ENCODE measurements around the gene DLX5.

DLX5 gene

GRCh38 chr7:97018126-97018601 is 6.5 kb downstream of the DLX5 start:
- no peak for DNase-seq (ENCODE audit: low read depth)

GRCh38 chr7:97017192-97018125 is 7.2 kb downstream of the DLX5 start:
- no peak for DNase-seq (ENCODE audit: low read depth)

- DNase-seq (ENCODE audit: low read depth), result no peak
Observed at GRCh38 chr7:97016381-97017191, 8.0 kb downstream of the DLX5 start.

- no peak for DNase-seq (ENCODE audit: low read depth)
Observed at GRCh38 chr7:97015756-97016380, 8.8 kb downstream of the DLX5 start.

- DNase-seq (ENCODE audit: low read depth), result no peak
Observed at GRCh38 chr7:97015279-97015678, 9.4 kb downstream of the DLX5 start.

- no peak for DNase-seq (ENCODE audit: low read depth)
Observed at GRCh38 chr7:97014145-97014750, 10.4 kb downstream of the DLX5 start.

- DNase-seq (ENCODE audit: low read depth), result no peak
Observed at GRCh38 chr7:97013845-97014134, 10.8 kb downstream of the DLX5 start.

GRCh38 chr7:97013134-97013844 is 11.3 kb downstream of the DLX5 start:
- DNase-seq (ENCODE audit: low read depth), result no peak

- DNase-seq (ENCODE audit: low read depth), result no peak
Observed at GRCh38 chr7:97012365-97013133, 12.1 kb downstream of the DLX5 start.

- no peak for DNase-seq (ENCODE audit: low read depth)
Observed at GRCh38 chr7:97011536-97012364, 12.9 kb downstream of the DLX5 start.

- DNase-seq (ENCODE audit: low read depth), result no peak
Observed at GRCh38 chr7:97011104-97011503, 13.5 kb downstream of the DLX5 start.

- no peak for DNase-seq (ENCODE audit: low read depth)
Observed at GRCh38 chr7:97009753-97010732, 14.6 kb downstream of the DLX5 start.

- no peak for DNase-seq (ENCODE audit: low read depth)
Observed at GRCh38 chr7:97008275-97008917, 16.2 kb downstream of the DLX5 start.

GRCh38 chr7:97007583-97007861 is 17.1 kb downstream of the DLX5 start:
- DNase-seq (ENCODE audit: low read depth), result no peak

- DNase-seq (ENCODE audit: low read depth), result no peak
Observed at GRCh38 chr7:97006816-97007582, 17.6 kb downstream of the DLX5 start.

- DNase-seq (ENCODE audit: low read depth), result no peak
Observed at GRCh38 chr7:97006055-97006815, 18.4 kb downstream of the DLX5 start.
